Stimulated activated CD4-positive, alpha-beta T cell treated with anti-CD3 and anti-CD28 coated beads, Interleukin-4, amount 100 ng/mL, for 1 hour (primary cell): ENCODE results near the gene GIPC2.
"Not testable (repeated sequence)": the region's sequence is repeated elsewhere in the genome, so short reads cannot be mapped to it uniquely, and the experiment has no call there.

Source experiments
- DNase-seq: peaks from one replicate; pipeline ENCODE4 v3.0.0-alpha.2; 2020

Gene GIPC2, protein sequence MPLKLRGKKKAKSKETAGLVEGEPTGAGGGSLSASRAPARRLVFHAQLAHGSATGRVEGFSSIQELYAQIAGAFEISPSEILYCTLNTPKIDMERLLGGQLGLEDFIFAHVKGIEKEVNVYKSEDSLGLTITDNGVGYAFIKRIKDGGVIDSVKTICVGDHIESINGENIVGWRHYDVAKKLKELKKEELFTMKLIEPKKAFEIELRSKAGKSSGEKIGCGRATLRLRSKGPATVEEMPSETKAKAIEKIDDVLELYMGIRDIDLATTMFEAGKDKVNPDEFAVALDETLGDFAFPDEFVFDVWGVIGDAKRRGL

DNA sequence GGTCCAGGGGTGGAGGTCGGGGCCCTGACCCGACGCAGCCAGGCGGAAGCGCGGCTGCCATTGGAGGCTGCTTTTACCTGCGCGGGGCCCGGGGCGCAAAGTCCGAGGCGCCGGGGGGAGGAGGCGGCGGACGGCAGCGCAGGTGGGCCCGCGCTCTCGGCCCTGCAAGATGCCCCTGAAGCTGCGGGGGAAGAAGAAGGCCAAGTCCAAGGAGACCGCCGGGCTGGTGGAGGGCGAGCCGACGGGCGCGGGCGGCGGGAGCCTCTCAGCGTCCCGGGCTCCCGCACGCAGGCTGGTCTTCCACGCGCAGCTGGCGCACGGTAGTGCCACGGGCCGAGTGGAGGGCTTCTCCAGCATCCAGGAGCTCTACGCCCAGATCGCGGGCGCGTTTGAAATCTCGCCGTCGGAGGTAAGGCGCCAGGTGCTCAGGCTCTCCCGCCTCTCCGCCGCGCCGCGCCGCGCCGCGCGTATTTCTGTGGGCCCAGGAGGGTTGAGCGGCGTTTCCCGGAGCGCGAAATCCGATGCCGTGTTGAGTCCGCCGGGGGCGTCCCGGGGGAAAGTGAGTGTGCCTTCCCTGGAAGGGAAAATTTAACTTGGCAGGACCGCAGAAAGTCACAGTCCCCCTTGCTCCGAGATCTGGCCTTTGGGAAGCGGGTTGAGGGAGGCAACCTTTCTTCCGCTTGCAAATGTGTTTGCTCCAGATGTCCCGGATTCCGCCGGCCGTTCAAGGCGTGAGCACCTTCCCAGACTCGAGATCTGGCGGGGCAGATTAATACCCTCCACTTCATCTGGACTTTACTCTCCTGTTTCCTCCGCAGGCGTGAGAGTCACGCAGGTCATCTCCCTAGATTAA is at the start of gene GIPC2:
Gene GIPC2 (plus strand): TSS at position 41 of the 853 bp plus-strand sequence. CDS start 129 bp downstream, at position 170.
- DNase-seq: peak; percentile 30

DNA sequence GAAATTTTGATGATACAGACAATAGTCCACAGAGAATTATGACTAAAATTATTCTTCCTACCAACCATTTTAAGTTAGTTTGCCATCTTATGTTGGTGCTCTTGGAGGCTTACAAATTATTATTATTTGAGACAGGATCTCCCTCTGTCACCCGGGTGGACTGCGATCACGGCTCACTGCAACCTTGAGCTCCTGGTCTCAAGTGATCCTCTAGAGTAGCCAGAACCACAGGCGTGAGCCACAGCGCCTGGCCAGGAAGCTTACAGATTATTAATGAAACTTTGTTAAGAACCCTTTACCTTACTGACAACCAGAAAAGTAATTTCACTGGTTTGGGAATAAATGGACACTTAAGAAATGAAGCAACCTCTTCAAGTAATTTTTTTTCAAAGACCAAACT is 49.0 kb upstream of the GIPC2 start:
- no peak for DNase-seq

DNA sequence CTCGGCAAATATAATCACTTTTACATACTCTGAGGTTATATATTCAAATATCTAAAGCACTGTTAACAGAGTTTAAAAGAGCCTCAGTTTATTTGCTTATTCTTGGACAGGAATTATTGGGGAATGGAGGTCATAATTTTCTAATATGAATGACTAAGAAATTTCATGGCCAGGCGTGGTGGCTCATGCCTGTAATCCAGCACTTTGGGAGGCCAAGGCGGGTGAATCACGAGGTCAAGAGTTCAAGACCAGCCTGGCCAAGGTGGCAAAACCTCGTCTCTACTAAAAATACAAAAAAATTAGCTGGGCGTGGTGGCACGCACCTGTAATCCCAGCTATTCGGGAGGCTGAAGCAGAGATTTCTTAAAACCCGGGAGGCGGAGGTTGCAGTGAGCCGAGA is 45.2 kb upstream of the GIPC2 start:
- not testable (repeated sequence) for DNase-seq

DNA sequence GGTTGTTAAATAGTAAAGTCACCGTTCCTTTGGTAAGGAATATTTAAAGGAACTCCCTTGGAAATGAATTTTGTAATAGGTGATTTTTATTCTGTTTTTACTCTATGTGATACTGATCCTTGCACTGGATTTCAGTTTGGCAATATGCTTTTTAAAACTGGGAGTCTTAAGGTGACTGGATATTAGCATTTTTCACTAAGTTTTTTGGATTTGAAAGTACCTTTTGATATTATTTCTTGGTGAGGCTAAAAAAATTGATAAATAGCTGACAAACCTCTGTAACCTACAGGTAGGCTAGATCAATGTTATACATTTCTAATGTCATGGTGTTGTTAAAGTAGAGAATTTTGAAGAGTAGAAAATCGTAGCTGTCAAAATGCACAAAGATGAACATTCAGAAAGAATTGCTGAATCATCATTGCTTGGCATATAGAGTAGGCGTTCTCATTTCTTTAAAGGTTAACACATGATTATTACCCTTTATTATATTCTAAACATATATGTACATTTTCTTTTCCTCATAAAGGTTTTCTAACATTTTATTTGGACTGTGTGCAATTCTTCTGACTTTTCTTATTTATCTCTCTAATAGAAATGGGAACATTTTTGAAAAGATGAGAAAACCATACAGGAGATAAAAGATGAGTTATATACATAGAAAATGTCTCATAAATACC is 42.6 kb upstream of the GIPC2 start:
- DNase-seq: no peak

DNA sequence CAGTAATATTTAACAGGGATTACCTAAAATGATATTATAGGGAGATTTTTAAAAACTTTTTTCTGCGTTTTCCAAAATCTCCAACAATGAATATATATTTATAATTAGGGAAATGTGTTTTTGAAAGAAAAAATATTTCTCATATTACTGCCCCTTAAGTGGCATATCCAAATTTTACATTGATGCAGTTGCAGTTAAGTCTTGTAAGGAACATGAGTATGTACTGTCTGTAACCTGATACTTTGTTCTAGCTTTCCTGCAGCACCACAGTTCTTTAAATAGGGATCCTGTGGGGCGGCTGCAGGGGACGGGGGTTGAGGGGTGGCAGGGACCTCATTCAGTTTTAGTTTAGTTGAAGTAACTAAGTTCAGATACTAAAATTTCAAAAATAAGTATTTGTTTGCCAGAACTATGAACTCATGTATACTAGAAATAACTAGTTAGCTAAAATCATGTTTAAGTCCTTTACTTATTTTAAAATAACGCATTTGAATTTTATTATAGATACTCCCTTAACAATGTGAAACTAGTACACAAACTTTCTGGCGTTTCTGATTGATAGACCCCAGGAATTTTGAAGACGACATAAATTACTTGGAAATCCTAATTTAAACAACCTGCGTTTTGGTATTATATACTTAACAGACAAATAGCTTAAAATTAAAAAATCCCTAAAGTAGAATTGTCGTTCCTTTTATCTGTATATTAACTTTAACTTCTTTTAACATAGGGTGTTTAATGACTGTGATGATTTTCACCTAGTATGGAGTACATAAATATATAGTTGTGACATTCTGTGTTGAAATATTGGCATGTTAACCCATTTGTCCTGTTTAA is 41.7 kb upstream of the GIPC2 start:
- peak; percentile 16 for DNase-seq

DNA sequence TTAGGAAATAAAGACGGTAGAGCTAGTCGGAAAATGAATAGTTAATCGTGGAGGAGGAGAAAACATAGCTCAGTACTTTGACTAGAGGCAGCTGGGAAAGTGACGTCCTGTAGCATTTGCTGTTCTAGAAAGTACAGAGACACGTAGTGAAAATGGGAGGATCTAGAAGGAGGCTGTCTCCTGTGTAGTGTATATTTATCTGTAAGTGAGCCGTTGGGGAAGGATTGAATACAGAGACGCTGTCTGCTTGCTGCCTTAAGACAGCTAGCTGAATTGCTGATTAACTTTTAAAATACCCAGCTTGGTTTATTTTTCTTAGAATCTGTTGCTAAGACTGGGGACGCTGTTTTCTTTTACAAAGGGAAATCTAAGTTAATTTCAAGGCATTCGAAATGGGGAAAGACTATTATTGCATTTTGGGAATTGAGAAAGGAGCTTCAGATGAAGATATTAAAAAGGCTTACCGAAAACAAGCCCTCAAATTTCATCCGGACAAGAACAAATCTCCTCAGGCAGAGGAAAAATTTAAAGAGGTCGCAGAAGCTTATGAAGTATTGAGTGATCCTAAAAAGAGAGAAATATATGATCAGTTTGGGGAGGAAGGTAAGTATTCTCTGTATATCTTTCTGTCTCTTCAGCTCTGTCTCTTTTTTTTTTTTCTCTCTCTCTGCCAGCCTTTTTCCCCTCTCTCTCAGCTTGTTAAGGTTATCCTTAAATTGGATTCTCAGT is 40.9 kb upstream of the GIPC2 start, which contains the start of gene DNAJB4:
Gene DNAJB4 (plus strand): TSS at position 221 of the 729 bp plus-strand sequence. CDS start 172 bp downstream, at position 393.
- DNase-seq: peak; percentile 23

DNA sequence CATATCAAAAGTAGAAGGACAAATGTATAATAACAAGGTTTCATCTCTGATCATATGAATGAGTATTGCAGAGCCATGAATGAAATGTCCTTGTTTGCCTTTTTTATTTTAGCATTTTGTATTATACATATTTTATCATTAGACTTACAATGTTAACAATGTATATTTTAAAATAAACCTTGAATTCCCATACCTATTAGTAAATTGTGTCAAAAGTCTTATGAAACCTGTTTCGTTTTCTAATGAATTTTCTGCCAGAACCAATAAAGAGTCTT is 40.4 kb upstream of the GIPC2 start:
- DNase-seq: no peak

DNA sequence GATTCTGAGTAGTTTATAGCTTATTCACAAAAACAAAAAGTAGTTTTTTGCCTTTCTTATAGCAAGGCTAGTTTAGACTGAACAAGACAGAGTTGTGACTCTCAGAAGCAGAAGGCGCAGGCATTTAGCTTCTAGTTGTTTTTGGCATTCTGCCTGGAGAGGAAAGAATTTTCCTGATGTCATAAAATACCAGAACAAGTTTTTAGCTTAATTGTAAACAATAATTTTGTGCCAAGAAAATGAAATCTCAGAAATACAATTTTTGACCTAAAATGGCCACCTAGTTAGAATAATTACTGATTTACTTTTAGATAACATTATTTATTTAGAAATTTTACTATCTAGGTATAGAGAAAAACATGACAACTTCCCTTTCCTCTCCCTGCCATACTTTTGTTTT is 40.0 kb upstream of the GIPC2 start:
- DNase-seq: no peak

DNA sequence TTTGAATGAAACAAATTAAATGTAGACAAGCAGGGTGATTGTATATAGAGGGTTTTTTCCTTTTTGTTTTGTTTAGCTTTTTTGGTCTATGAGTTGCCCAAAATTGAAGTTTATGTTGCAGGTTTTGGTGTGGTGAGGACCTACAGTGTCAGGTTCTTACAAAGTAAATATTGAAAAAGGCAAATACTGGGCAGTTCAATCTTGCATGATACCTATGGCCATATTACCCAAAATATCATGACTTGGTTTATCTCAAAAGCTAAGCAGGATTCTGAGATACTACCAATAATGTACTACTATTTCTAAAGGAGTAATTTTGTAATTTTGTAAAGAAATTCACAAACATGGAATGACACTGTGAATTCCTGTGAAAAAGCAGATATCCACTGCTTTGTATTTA is 39.2 kb upstream of the GIPC2 start:
- no peak for DNase-seq

DNA sequence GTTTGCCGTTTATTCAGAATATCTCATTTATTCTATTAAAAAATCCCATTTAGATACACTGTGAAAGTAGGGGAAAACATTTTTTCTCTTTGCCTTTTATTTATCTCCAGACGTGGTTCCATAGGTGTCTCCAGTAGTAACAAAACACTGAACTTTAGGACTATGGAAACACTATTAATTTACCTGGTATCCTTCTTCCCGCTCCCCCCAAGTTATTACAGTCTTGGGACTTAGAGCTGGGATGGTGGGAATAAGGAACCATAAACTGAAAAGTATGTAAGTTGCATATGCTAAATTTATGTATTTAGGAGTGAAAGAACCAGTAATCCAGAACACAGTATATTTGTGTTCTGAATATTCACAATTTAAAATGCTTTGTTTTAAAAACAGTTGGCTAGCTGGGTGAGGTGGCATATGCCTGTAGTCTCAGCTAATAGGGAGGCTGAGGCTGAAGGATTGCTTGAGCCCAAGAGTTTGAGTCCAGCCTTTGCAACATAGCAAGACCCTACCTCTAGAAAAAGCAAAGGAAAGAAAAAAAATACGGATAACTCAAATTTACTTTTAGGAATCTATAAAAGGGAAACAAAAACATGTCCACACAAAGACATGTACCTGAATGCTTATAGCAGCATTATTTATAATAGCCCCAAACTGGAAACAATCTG is 38.0 kb upstream of the GIPC2 start:
- no peak for DNase-seq

DNA sequence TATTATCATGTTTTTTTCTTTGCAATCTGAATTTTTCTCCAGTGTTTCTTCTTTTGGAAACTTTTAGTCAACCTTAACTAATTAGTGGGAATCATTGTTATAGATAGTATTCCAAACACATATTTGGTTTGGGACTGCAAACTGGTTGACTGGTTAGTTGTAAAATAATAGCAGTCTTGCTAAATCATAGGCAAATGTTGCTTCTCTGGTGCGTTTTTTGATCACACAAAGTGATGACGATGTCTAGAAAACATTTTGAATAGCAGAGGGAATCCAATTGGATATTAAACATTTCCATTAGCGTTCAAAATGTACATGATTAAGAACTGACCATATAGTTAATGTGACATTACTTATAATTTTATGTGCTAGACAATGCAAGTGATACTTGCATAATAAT is 36.5 kb upstream of the GIPC2 start:
- DNase-seq: no peak

DNA sequence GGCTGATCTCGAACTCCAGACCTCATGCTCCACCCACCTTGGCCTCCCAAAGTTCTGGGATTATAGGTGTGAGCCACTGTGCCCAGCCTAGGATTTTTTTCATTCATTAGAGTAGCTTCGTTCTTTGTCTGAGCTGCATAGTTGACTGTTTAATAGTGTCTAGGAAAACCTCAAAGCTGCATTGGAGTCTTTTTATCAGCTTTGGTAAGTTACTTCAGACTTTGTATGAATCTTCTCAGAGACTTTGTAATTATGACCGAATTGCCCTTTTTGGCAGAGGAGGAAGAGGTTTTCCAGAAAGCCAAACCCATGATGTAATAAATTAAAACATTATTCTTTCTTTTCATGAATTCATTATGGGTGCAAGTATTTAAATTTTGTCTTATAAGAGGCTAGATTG is 35.9 kb upstream of the GIPC2 start:
- no peak for DNase-seq

DNA sequence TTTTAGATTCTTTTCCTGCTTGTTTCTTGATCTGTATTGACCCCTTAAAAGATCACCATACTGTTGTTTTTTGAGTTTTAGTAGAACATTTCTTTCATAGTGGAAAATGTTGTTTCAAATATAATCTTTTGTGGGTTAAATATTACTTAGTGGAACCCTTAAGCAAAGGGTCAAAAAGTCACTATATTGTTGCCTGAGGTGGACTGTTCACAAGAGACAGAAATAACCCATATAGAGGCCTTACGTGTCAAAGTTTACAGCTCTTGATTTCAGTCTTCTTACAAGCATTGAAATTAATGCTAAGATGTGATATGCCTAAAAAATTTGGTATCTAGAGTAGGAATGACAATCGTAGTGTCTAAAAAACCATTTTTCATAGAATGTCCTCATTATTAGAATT is 34.7 kb upstream of the GIPC2 start:
- no peak for DNase-seq

DNA sequence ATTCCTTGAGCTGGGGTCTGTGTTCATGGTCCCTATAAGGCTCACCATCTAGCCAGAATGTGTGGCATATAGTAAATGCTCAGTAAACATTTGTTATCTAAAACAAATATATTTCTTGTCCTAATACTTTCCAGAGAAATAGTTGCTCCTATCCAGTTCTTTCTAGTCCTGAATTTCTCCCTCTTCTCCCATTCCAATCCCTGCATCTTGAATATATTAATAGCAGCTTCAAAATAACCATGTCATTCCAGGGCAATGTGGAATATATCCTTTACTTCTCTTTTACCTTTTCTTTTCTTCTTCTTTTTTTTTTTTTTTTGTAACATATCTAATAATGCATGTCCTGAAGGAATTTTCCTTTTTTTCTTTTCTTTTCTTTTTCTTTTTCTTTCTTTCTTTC is 30.6 kb upstream of the GIPC2 start:
- DNase-seq: no peak

DNA sequence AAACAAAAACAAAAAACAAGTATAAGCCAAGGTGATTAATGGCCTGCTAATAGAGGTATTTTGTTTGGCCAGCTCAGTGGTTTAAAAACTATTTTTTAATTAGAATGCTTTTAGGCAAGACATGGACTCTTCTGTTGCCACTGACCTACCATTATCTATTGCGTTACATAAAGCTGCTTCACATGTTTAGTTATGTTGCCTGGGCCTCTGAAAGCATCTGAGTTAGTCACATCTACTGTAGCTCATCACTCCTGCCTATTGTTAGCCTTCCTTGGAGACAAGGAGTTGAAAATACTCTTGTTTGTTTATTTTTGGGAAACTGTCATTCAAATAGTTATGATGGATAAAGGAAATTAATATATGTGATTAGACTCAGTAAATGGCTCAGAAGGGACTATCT is 26.7 kb upstream of the GIPC2 start:
- no peak for DNase-seq

DNA sequence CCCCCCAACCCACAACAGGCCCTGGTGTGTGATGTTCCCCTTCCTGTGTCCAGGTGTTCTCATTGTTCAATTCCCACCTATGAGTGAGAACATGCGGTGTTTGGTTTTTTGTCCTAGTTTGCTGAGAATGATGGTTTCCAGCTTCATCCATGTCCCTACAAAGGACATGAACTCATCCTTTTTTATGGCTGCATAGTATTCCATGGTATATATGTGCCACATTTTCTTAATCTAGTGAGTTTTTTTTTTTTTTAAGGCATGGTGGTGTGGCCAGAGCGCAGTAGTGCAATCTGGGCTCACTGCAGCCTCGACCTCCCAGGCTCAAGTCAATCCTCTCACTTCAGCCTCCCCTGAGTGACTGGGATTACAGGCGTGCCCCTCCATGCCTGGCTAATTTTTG is 24.6 kb upstream of the GIPC2 start:
- DNase-seq: not testable (repeated sequence)

DNA sequence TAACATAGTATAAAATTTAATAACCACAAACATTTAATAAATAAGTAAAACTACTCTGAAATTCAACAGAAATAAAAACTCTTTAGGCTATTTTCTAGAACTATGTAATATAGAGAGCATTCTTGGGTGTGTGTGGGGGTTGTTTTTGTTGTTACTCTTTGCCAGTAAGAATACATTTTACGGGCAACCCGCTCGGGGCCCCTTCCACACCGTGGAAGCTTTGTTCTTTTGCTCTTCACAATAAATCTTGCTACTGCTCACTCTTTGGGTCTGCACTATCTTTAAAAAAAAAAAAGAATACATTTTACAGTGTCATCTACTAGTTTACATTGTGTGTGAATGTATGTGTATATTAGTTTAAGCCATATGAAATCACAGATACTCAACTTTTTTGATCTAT is 16.0 kb upstream of the GIPC2 start:
- no peak for DNase-seq

DNA sequence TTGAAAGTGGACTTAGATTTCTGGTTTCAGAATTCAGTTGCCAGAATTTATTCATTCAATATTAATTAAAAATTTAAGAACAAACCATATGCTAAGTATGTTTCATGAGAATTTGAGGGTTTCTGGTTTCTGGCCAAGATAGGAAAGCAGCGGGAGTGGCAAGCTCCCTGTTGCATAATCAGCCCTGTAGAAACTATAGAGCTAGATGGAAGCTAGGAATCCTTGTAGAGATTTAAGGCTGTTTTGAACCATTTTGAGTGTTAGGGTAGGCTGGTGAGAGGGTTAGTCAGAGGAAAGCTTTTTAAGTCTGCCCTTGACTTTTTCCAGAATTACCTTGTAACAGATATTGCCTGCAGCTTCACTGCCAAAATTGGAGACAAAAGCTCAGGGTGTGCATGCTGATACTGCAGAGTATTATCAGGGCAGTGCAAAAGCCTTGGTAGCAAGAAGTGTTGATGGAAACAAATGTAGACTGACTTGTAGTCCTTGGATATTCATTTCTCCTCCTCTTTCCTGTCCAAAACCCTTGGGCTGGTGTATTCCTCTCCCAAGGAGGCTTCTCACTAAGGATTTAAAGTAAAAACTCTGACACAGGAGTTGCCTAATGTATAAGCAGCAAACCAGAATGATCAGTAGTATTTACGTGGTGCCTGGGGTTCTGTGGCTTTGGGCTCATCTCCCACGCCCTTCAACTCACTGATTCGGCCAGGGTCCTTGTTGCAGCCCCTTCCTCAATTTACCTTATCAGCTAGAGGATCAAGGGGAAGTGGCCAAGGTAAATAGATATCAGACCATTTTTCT is 12.6 kb upstream of the GIPC2 start:
- no peak for DNase-seq

DNA sequence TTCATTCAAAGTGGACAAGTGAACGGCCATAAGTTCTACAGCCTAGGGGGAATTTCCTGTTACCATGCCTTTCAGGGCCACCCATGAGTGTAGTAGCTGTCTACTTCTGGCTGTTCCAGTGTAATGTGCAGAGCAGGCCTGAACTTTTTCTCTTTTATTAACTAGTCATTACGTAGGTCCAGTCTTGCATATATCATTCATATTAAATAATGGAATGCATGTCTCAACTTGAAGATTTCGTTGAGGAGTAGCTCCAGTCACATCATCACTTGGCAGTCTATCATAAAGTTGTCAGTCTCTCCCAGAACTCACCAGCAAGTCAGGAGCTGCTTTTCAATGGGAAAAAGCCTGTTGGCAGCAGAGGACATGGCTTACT is 12.0 kb upstream of the GIPC2 start:
- DNase-seq: no peak

DNA sequence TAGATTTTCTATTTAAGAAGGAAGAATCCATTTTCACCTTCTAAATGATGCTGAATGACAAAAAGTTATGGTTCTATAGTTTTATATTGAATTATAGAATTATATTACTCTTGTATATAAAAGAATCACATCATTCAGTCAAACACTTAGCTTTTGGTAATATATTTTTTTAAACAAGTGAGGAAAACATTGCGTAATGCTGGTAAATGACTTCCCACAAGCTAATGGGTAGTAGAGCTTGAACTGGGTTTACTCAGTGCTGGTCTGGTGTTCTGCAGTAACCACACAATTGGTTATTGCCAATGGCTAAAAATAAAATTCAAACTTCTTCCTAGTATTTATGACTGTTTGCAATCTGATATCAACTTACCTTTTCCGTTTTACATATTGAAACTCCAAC is 10.6 kb upstream of the GIPC2 start:
- DNase-seq: no peak

DNA sequence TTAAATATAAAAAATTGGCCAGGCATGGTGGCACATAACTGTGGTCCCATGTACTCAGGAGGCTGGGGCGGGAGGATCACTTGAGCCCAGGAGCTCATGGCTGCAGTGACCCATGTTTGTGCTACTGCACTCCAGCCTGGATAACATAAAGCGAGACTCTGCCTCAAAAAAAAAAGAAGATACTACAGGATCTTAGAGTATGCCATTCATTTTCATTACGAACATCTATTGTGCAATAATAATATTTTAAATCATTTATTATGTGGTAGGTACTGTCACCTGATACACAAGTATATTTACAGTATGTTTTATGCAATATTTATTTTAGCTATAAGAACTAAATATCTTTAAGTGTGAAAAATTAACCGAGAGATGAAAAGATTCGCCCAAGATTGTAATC is 9.3 kb upstream of the GIPC2 start:
- DNase-seq: no peak
